GM13977 (cell line): ENCODE data around the gene APOA5.

Experiments
- DNase-seq: peaks from one replicate; pipeline ENCODE4 v3.0.0; 2012; ENCODE audit warnings: low spot score
- CTCF ChIP-seq: IDR thresholded peaks from 2 replicates; pipeline ENCODE4 v1.5.1; 2012; ENCODE audit warnings: mild to moderate bottlenecking, control low read depth; ENCODE audit not compliant: insufficient read depth; ENCODE audit errors: extremely low read depth, missing control alignments
- in situ Hi-C: fragments of 300-500 bp; cut with MboI; formaldehyde crosslinking; loops from one replicate; pipeline ENCODE4 v1.12.0; 2022; ENCODE audit warnings: low sequenced_read_pairs, low pct_unique_long_range_greater_than_20kb, mixed read lengths, inconsistent platforms; ENCODE audit not compliant: unreplicated experiment

APOA5 gene

DNA sequence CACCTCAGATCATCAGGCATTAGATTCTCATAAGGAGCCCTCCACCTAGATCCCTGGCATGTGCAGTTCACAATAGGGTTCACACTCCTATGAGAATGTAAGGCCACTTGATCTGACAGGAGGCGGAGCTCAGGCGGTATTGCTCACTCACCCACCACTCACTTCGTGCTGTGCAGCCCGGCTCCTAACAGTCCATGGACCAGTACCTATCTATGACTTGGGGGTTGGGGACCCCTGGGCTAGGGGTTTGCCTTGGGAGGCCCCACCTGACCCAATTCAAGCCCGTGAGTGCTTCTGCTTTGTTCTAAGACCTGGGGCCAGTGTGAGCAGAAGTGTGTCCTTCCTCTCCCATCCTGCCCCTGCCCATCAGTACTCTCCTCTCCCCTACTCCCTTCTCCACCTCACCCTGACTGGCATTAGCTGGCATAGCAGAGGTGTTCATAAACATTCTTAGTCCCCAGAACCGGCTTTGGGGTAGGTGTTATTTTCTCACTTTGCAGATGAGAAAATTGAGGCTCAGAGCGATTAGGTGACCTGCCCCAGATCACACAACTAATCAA is 40.2 kb upstream of the APOA5 start:
- in situ Hi-C loops, result no loop called here
- TF ChIP-seq CTCF, result no peak
- no peak for DNase-seq

- no peak for DNase-seq
- in situ Hi-C loops, result no loop called here
- no peak for TF ChIP-seq CTCF
Measured at GRCh38 chr11:116830184-116830912, 38.7 kb upstream of the APOA5 start.

DNA sequence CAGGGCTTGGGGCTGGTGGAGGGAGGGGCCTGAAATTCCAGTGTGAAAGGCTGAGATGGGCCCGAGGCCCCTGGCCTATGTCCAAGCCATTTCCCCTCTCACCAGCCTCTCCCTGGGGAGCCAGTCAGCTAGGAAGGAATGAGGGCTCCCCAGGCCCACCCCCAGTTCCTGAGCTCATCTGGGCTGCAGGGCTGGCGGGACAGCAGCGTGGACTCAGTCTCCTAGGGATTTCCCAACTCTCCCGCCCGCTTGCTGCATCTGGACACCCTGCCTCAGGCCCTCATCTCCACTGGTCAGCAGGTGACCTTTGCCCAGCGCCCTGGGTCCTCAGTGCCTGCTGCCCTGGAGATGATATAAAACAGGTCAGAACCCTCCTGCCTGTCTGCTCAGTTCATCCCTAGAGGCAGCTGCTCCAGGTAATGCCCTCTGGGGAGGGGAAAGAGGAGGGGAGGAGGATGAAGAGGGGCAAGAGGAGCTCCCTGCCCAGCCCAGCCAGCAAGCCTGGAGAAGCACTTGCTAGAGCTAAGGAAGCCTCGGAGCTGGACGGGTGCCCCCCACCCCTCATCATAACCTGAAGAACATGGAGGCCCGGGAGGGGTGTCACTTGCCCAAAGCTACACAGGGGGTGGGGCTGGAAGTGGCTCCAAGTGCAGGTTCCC is 38.0 kb upstream of the APOA5 start, which contains the start of gene APOC3:
TSS of gene APOC3 (plus strand) at position 383 of the 659 bp plus-strand sequence. CDS start 676 bp downstream, outside the sequence.
- in situ Hi-C loops, result no loop called here
- TF ChIP-seq CTCF, result no peak
- DNase-seq, result no peak

GRCh38 chr11:116828632-116829524 is 37.2 kb upstream of the APOA5 start:
- TF ChIP-seq CTCF, result no peak
- in situ Hi-C loops, result no loop called here
- DNase-seq, result no peak

DNA sequence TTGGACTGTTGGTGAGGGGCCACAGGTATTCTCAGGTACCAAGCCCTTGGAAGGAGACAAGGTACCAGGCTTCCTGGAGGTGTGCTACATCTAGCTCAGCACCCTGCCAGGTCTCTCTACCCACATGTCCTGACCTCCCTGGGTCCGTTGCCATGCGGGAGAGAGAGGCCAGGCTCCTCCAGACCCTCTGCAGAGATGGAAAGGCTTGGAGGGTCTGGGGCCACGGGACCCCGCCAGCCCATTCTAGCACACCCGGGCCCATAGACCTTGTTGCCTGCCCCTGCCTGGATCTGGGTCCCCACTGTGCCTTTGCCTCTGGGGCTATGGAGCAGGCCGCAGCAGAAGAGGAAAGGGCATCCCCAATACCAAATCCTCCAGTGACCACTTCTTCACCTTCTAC is 35.8 kb upstream of the APOA5 start:
- in situ Hi-C loops, result no loop called here
- DNase-seq, result no peak
- no peak for TF ChIP-seq CTCF
